Spinal cord (tissue), 10 donors: ENCODE measurements around the gene MRPL28. TPM values are rescaled to one million over a fixed set of nuclear protein-coding genes. Genes with fewer than 3 reads are reported as not detected.
A peak's percentile ranks its signal among the peaks of the same experiment; 100 is the strongest.
"Not testable (repeated sequence)": the region's sequence is repeated elsewhere in the genome, so short reads cannot be mapped to it uniquely, and the experiment has no call there.

Source experiments
- DNase-seq, 6 donors: peaks; one replicate each; pipeline versions ENCODE4 v3.0.0 to v3.0.0-alpha.2; 2013 to 2015; ENCODE audit warnings: low spot score in 6 of 6, low read depth in 4 of 6
- H3K27ac ChIP-seq: one replicate; pipeline ENCODE4 v1.5.1; 2013; ENCODE audit warnings: low read depth, low read length, control low read depth
- H3K27me3 ChIP-seq: one replicate; pipeline ENCODE4 v1.6.1; 2013; ENCODE audit warnings: low read length; ENCODE audit not compliant: control insufficient read depth, insufficient read depth
- H3K36me3 ChIP-seq: one replicate; pipeline ENCODE4 v1.6.1; 2013; ENCODE audit warnings: low read length; ENCODE audit not compliant: control insufficient read depth, insufficient read depth
- H3K4me1 ChIP-seq: one replicate; pipeline ENCODE4 v1.6.1; 2013; ENCODE audit warnings: low read length; ENCODE audit not compliant: control insufficient read depth, insufficient read depth
- H3K4me3 ChIP-seq: one replicate; pipeline ENCODE4 v1.5.1; 2013; ENCODE audit warnings: low read depth, low read length, control low read depth
- H3K9me3 ChIP-seq: one replicate; pipeline ENCODE4 v1.6.1; 2013; ENCODE audit warnings: low read length; ENCODE audit not compliant: control insufficient read depth, insufficient read depth
- WGBS: methylation state at CpG from one replicate; pipeline ENCODE4 v1.1.5; 2013; ENCODE audit warnings: missing lambda C conversion rate; ENCODE audit not compliant: insufficient coverage; 5-methylcytosine and 5-hydroxymethylcytosine counted together
- polyA plus RNA-seq, 2 donors: library from polyadenylated mRNA; unstranded; fragments of 120-200 nt; gene quantifications; one replicate each; pipeline ENCODE4 v1.2.1, GENCODE V29; 2013; ENCODE audit not compliant: insufficient read length in 2 of 2
- total RNA-seq, 2 donors: library from RNA; depleted of rRNA in 1 of 2; stranded (reverse); fragments of 120-200 nt in 1 of 2; fragments of >200 nt in 1 of 2; gene quantifications; one replicate each; pipeline versions ENCODE4 v1.2.3 to v1.2.4, GENCODE V29; 2013 to 2014
- donor health status: healthy.

The MRPL28 gene
- total and polyA plus RNA-seq, 4 donors = 43.4 to 114 (median 93.1) TPM

- 3% methylated on average over 12 of the region's 12 CpGs for WGBS
- peaks cover 49% of the 10 kb centered on the region for H3K36me3 ChIP-seq
- no peak for DNase-seq
- no peak overlapping the region for H3K27ac ChIP-seq
- peak overlapping the region; percentile 58 for H3K4me3 ChIP-seq
- H3K27me3 ChIP-seq = no peaks in the 10 kb centered on the region
- H3K9me3 ChIP-seq = no peaks in the 10 kb centered on the region
- peaks cover 50% of the 10 kb centered on the region for H3K4me1 ChIP-seq
Measured at GRCh38 chr16:380762-381011, 10.3 kb upstream of the MRPL28 start.

- Histone ChIP-seq H3K27ac (no peak overlapping the region), H3K27me3 (no peaks in the 10 kb centered on the region), H3K4me3 (no peak overlapping the region), H3K4me1 (peaks cover 50% of the 10 kb centered on the region), H3K36me3 (peaks cover 55% of the 10 kb centered on the region), H3K9me3 (no peaks in the 10 kb centered on the region)
- WGBS = 66% methylated on average over 12 of the region's 27 CpGs
- DNase-seq = no peak
Measured at GRCh38 chr16:379961-380761, 9.8 kb upstream of the MRPL28 start.

GRCh38 chr16:379183-379960 is 9.0 kb upstream of the MRPL28 start:
- 76% methylated on average over 14 of the region's 16 CpGs for WGBS
- Histone ChIP-seq H3K4me3 (no peak overlapping the region), H3K27me3 (no peaks in the 10 kb centered on the region), H3K36me3 (peaks cover 62% of the 10 kb centered on the region), H3K27ac (no peak overlapping the region), H3K4me1 (peaks cover 49% of the 10 kb centered on the region), H3K9me3 (no peaks in the 10 kb centered on the region)
- no peak for DNase-seq

GRCh38 chr16:378821-379182 is 8.5 kb upstream of the MRPL28 start:
- DNase-seq = no peak
- no peak overlapping the region for H3K27ac ChIP-seq
- H3K4me3 ChIP-seq = no peak overlapping the region
- peaks cover 62% of the 10 kb centered on the region for H3K36me3 ChIP-seq
- 65% methylated on average over 12 of the region's 14 CpGs for WGBS
- no peaks in the 10 kb centered on the region for H3K9me3 ChIP-seq
- H3K4me1 ChIP-seq = peaks cover 43% of the 10 kb centered on the region
- H3K27me3 ChIP-seq = no peaks in the 10 kb centered on the region

GRCh38 chr16:378113-378820 is 7.9 kb upstream of the MRPL28 start:
- peaks cover 38% of the 10 kb centered on the region for H3K4me1 ChIP-seq
- H3K9me3 ChIP-seq, H3K27ac ChIP-seq, H3K27me3 ChIP-seq, DNase-seq, H3K4me3 ChIP-seq: not testable (repeated sequence)
- WGBS = 84% methylated on average over 25 of the region's 36 CpGs
- peaks cover 65% of the 10 kb centered on the region for H3K36me3 ChIP-seq

- no peaks in the 10 kb centered on the region for H3K27me3 ChIP-seq
- no peak for DNase-seq
- peaks cover 73% of the 10 kb centered on the region for H3K36me3 ChIP-seq
- peaks cover 30% of the 10 kb centered on the region for H3K4me1 ChIP-seq
- WGBS = 93% methylated on average over 30 of the region's 42 CpGs
- no peaks in the 10 kb centered on the region for H3K9me3 ChIP-seq
- H3K4me3 ChIP-seq = no peak overlapping the region
- H3K27ac ChIP-seq = no peak overlapping the region
Measured at GRCh38 chr16:377419-377951, 7.1 kb upstream of the MRPL28 start.

- H3K36me3 ChIP-seq = peaks cover 78% of the 10 kb centered on the region
- WGBS = 90% methylated on average over 24 of the region's 26 CpGs
Measured at GRCh38 chr16:376817-377418, 6.6 kb upstream of the MRPL28 start.

GRCh38 chr16:375927-376816 is 5.8 kb upstream of the MRPL28 start:
- Histone ChIP-seq H3K36me3 (peaks cover 86% of the 10 kb centered on the region), H3K4me1 (peaks cover 28% of the 10 kb centered on the region), H3K4me3 (no peak overlapping the region), H3K27ac (no peak overlapping the region), H3K9me3 (no peaks in the 10 kb centered on the region), H3K27me3 (no peaks in the 10 kb centered on the region)
- 87% methylated on average over 44 of the region's 44 CpGs for WGBS
- no peak for DNase-seq

More at GRCh38 chr16:376817-377418, 6.6 kb upstream of the MRPL28 start:
- Histone ChIP-seq H3K27ac (no peak overlapping the region), H3K27me3 (no peaks in the 10 kb centered on the region), H3K4me1 (peaks cover 28% of the 10 kb centered on the region), H3K9me3 (no peaks in the 10 kb centered on the region), H3K4me3 (no peak overlapping the region)
- no peak for DNase-seq
